HepG2 (cell line): ENCODE results near the gene CMIP. TPM values are rescaled to one million over a fixed set of nuclear protein-coding genes. Genes with fewer than 3 reads are reported as not detected.

ENCODE experiments used
- ATAC-seq: fragments of 200-7000 bp; cut with Tn5 transposase; 3 replicates; pipeline ENCODE4 v1.9.1; 2020; ENCODE audit warnings: mild to moderate bottlenecking, moderate library complexity
- BruUV-seq: library from RNA; stranded (reverse); fragments of 400-500 nt; replicated peaks from 2 replicates; lab custom pipeline; 2021; lab: Mats Ljungman, UMichigan
- CTCF ChIA-PET: fragments of 300-600 bp; formaldehyde crosslinking; extraction: SDS; loops from one replicate; lab custom pipeline; 2021; ENCODE audit warnings: low total read pairs, inconsistent platforms, low intra/inter-chr PET ratio; lab: Yijun Ruan, JAX
- POLR2A ChIA-PET: fragments of 350-600 bp; sonication (Branson Sonifier 250); formaldehyde crosslinking; loops from one replicate; lab custom pipeline; 2020; ENCODE audit warnings: antibody characterized with exemption, inconsistent platforms; lab: Yijun Ruan, JAX
- DNase-seq: peaks from one replicate; pipeline ENCODE4 v3.0.0-alpha.2; 2015; ENCODE audit warnings: low spot score
- FAIRE-seq: peaks from 3 replicates; lab custom pipeline; 2011; peaks lifted over from hg19 to GRCh38; lab: Jason Lieb, UNC
- H2AFZ ChIP-seq: one replicate; pipeline ENCODE4 v1.6.1; 2011; ENCODE audit warnings: low read length, inconsistent platforms
- H3K27ac ChIP-seq: fragments of 300-600 bp; 3 replicates; pipeline ENCODE4 v1.8.0; 2011; ENCODE audit warnings: mixed run types, mild to moderate bottlenecking, mixed read lengths, low read length, inconsistent platforms; ENCODE audit not compliant: insufficient read depth; ENCODE audit errors: extremely low read length
- H3K27me3 ChIP-seq, 2 experiments: fragments of 200-600 bp in 1 of 2; 2 replicates in 1 of 2; 3 replicates in 1 of 2; pipeline versions ENCODE4 v1.6.0 to v1.8.0; 2011; ENCODE audit warnings: low read length in 2 of 2, mild to moderate bottlenecking in 2 of 2, moderate library complexity in 2 of 2, inconsistent platforms in 1 of 2; ENCODE audit not compliant: insufficient read depth in 2 of 2, control insufficient read depth in 1 of 2
- H3K36me3 ChIP-seq, 2 experiments: fragments of 200-600 bp in 1 of 2; replicated peaks in 1 of 2; 2 replicates in 1 of 2; 3 replicates in 1 of 2; pipeline versions ENCODE4 v1.5.1 to v1.8.0; 2011; ENCODE audit warnings: low read length in 2 of 2, inconsistent platforms in 1 of 2; ENCODE audit not compliant: insufficient read depth in 2 of 2, control insufficient read depth in 1 of 2
- H3K4me1 ChIP-seq: 2 replicates; pipeline ENCODE4 v1.5.1; 2012; ENCODE audit warnings: low read length, inconsistent platforms; ENCODE audit not compliant: insufficient read depth
- H3K4me2 ChIP-seq: 2 replicates; pipeline ENCODE4 v1.6.0; 2011; ENCODE audit warnings: low read depth, low read length, inconsistent platforms
- H3K4me3 ChIP-seq, 3 experiments: fragments of 200-600 bp in 1 of 3; sonication (generic), shearing (Covaris generic) in 1 of 3; replicated peaks in 1 of 3; 2 replicates each; pipeline ENCODE4 v1.5.1; 2011 to 2016; ENCODE audit warnings: low read length in 3 of 3, inconsistent platforms in 2 of 3, low read depth in 2 of 3, mild to moderate bottlenecking in 2 of 3, control low read depth in 1 of 3, mixed read lengths in 1 of 3; ENCODE audit not compliant: insufficient read depth in 1 of 3
- H3K79me2 ChIP-seq: one replicate; pipeline ENCODE4 v1.6.1; 2011; ENCODE audit warnings: low read length, inconsistent platforms; ENCODE audit not compliant: insufficient read depth
- H3K9ac ChIP-seq: 2 replicates; pipeline ENCODE4 v1.6.0; 2011; ENCODE audit warnings: mild to moderate bottlenecking, low read depth, low read length, inconsistent platforms; ENCODE audit not compliant: insufficient read depth
- H3K9me3 ChIP-seq: 2 replicates; pipeline ENCODE4 v1.5.1; 2012; ENCODE audit warnings: mild to moderate bottlenecking, low read length
- H4K20me1 ChIP-seq: 2 replicates; pipeline ENCODE4 v1.6.0; 2011; ENCODE audit warnings: inconsistent platforms, mild to moderate bottlenecking, low read length, moderate library complexity; ENCODE audit not compliant: insufficient read depth
- BRCA1 ChIP-seq: sonication (generic); formaldehyde crosslinking; IDR thresholded peaks from 2 replicates; pipeline ENCODE4 v1.4.0; 2020; ENCODE audit warnings: missing genetic modification reagents
- CEBPG ChIP-seq: IDR thresholded peaks from 2 replicates; pipeline ENCODE4 v1.6.1; 2016
- DNMT3B ChIP-seq: conservative IDR thresholded peaks from 2 replicates; pipeline ENCODE4 v1.6.1; 2016; ENCODE audit warnings: missing biosample characterization, control low read depth
- MBD4 ChIP-seq: IDR thresholded peaks from 2 replicates; pipeline ENCODE4 v1.6.1; 2012; ENCODE audit warnings: low read length, inconsistent platforms, borderline replicate concordance
- MXD4 ChIP-seq: IDR thresholded peaks from 2 replicates; pipeline ENCODE4 v1.6.1; 2016; ENCODE audit warnings: mild to moderate bottlenecking, missing biosample characterization, missing genetic modification reagents
- NCOA5 ChIP-seq: sonication (generic); formaldehyde crosslinking; IDR thresholded peaks from 2 replicates; pipeline ENCODE4 v1.4.0; 2020; ENCODE audit warnings: missing genetic modification reagents
- NFATC3 ChIP-seq: sonication (generic); formaldehyde crosslinking; IDR thresholded peaks from 2 replicates; pipeline ENCODE4 v1.5.1; 2020; ENCODE audit warnings: mild to moderate bottlenecking, missing genetic modification reagents
- RXRA ChIP-seq: sonication (generic); formaldehyde crosslinking; IDR thresholded peaks from 2 replicates; pipeline ENCODE4 v1.5.1; 2020; ENCODE audit warnings: missing genetic modification reagents
- SAP130 ChIP-seq: IDR thresholded peaks from 2 replicates; pipeline ENCODE4 v1.6.1; 2016; ENCODE audit warnings: low read depth
- ZBTB1 ChIP-seq: sonication (generic); formaldehyde crosslinking; IDR thresholded peaks from 2 replicates; pipeline ENCODE4 v1.4.0; 2020; ENCODE audit warnings: missing genetic modification reagents, borderline replicate concordance
- ZFP1 ChIP-seq: IDR thresholded peaks from 2 replicates; pipeline ENCODE4 v1.6.1; 2016
- ZMYM2 ChIP-seq: sonication (generic); formaldehyde crosslinking; IDR thresholded peaks from 2 replicates; pipeline ENCODE4 v1.8.0; 2022; ENCODE audit warnings: mild to moderate bottlenecking, missing genetic modification reagents
- ZNF558 ChIP-seq: sonication (generic); formaldehyde crosslinking; IDR thresholded peaks from 2 replicates; pipeline ENCODE4 v1.9.0; 2022; ENCODE audit warnings: mild to moderate bottlenecking, missing genetic modification reagents, borderline replicate concordance
- ZNF570 ChIP-seq: sonication (generic); formaldehyde crosslinking; IDR thresholded peaks from 2 replicates; pipeline ENCODE4 v1.4.0; 2020; ENCODE audit warnings: mild to moderate bottlenecking, missing genetic modification reagents, borderline replicate concordance
- ZNF749 ChIP-seq: sonication (generic); formaldehyde crosslinking; IDR thresholded peaks from 2 replicates; pipeline ENCODE4 v1.8.0; 2022; ENCODE audit warnings: mild to moderate bottlenecking, missing genetic modification reagents, moderate library complexity, borderline replicate concordance
- WGBS: methylation state at CpG from one replicate; pipeline ENCODE4 v1.1.6; 2017; ENCODE audit warnings: low lambda C conversion rate; 5-methylcytosine and 5-hydroxymethylcytosine counted together
- in situ Hi-C: cut with HindIII; loops from 2 replicates; pipeline ENCODE4 v1.10.0; 2017; ENCODE audit warnings: low pct_unique_long_range_greater_than_20kb; ENCODE audit not compliant: extremely low pct_ligation_motif_present
- intact Hi-C: fragments of 100-400 bp; cut with micrococcal nuclease; formaldehyde crosslinking; loops from one replicate; pipeline ENCODE4 v1.10.0; 2022; ENCODE audit not compliant: unreplicated experiment
- polyA plus RNA-seq, 8 experiments: library from polyadenylated mRNA; depleted of rRNA in 3 of 8; stranded (reverse) in 7 of 8; unstranded in 1 of 8; fragments of >200 nt; fragmentation: Illumina TruSeq in 4 of 8; extraction: Trizol in 4 of 8; gene quantifications; 2 replicates each; pipeline versions ENCODE4 v1.2.1 to v1.2.3, GENCODE V29; 2011 to 2016; ENCODE audit warnings: low read depth in 4 of 8, missing spikeins in 1 of 8, mixed read lengths in 1 of 8; ENCODE audit not compliant: insufficient read depth in 1 of 8
- total RNA-seq, 5 experiments: library from RNA; depleted of rRNA; stranded (reverse); fragments of >200 nt; fragmentation: Illumina TruSeq; extraction: Trizol; gene quantifications; 2 replicates each; pipeline ENCODE4 v1.2.3, GENCODE V29; 2016; ENCODE audit warnings: low read depth in 1 of 5
- TF ChIP-seq, protein P1 (sequence below): sonication (generic); formaldehyde crosslinking; IDR thresholded peaks from 2 replicates; pipeline ENCODE4 v1.8.1; 2023; ENCODE audit warnings: mild to moderate bottlenecking, inconsistent platforms, moderate library complexity, missing genetic modification reagents, borderline replicate concordance
- TF ChIP-seq, protein P2 (sequence below): sonication (generic); formaldehyde crosslinking; IDR thresholded peaks from 2 replicates; pipeline ENCODE4 v1.8.1; 2023; ENCODE audit warnings: missing genetic modification reagents, inconsistent platforms, borderline replicate concordance
- TF ChIP-seq, protein P3 (sequence below): sonication (generic); formaldehyde crosslinking; IDR thresholded peaks from 2 replicates; pipeline ENCODE4 v1.4.0; 2020; ENCODE audit warnings: mild to moderate bottlenecking, missing genetic modification reagents
- TF ChIP-seq, protein P4 (sequence below): sonication (generic); formaldehyde crosslinking; IDR thresholded peaks from 2 replicates; pipeline ENCODE4 v1.8.0; 2022; ENCODE audit warnings: missing genetic modification reagents, mild to moderate bottlenecking, moderate library complexity, borderline replicate concordance
- TF ChIP-seq, protein P5 (sequence below): sonication (generic); formaldehyde crosslinking; IDR thresholded peaks from 2 replicates; pipeline ENCODE4 v1.8.1; 2023; ENCODE audit warnings: missing genetic modification reagents, mild to moderate bottlenecking, borderline replicate concordance

The CMIP gene
- total and polyA plus RNA-seq, 2 of the 13 experiments (the other 11 are each of a cell fraction or from before 2014, with no cell fraction given): 10.9 to 18.1 TPM

DNA sequence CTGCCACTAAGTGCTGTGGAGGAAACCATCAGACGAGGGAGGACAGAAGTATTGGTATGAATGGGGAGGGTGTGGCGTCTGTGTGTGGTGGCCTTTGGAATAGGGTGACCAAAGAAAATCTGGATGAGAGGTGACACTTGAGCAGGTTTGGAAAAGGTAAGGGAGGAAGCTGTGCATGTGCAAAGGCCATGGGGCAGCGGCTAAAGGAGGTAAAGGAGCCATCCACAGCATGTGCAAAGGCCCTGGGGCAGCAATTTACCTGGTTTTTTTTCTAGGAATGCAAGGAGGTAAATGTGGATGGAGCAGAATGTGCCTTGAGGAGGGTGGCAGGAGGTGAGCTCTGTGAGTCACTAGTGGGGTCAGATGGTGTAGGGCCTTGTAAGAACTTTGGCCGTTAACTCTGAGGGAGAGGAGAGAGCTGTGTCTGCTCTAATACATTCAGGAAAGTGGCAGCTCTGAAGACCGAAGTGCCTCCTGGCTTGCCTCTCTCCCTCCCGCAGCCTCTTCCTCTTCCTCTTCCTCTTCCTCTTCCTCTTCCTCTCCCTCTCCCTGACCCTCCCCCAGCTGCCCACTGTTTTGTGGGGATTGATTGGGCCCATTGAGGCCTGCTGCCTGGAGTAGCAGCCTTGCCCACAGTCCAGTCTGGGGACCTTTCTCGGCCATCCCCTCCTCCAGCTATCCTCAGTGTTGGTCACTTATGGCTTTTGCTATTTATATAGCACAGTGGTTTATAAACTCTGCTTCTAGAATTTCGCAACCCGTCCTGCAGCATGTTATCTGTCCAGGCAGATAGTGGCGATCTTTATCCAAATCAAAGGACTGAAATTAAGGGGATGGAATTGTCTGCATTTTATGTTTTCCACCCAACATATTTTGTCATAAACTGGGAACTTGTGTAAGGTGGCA lies 38.7 kb downstream of the CMIP start:
- Histone ChIP-seq H3K27me3 (no peaks in the 10 kb centered on the region), H3K4me1 (peaks cover 72% of the 10 kb centered on the region), H3K9me3 (no peaks in the 10 kb centered on the region), H3K9ac (no peak overlapping the region), H3K36me3 (peaks cover 16 to 41% of the 10 kb centered on the region in 2 experiments), H4K20me1 (peaks cover 93% of the 10 kb centered on the region), H3K4me3 (no peak overlapping the region), H3K27ac (peak overlapping the region; percentile 60), H3K4me2 (no peak overlapping the region), H2AFZ (no peak overlapping the region), H3K79me2 (peaks cover 97% of the 10 kb centered on the region)
- ChIA-PET POLR2A (interaction anchor here (0.8 to 3.2 kb wide), 3 partner anchors 26 to 54 kb away, joined by 3 to 29 read pairs (median 16); no protein-coding TSS in a partner anchor), CTCF (no interaction called here)
- in situ Hi-C loops: no loop called here
- ATAC-seq (no peak), FAIRE-seq (no peak), DNase-seq (peak; percentile 36)
- intact Hi-C loops: no loop called here
- 82% methylated on average over 10 of the region's 10 CpGs for WGBS
- no TSS peak for BruUV-seq
- TF ChIP-seq SAP130 (CRISPR knock-in tag) (peak; percentile 42; the same call in 1 of the 2 replicates), MXD4 (CRISPR knock-in tag) (no peak), ZFP1 (no peak), CEBPG (CRISPR knock-in tag) (peak; percentile 89), DNMT3B (CRISPR knock-in tag) (no peak), ZMYM2 (0 out of 2 replicates have a peak, but pooled peaks have one; percentile 18), ZBTB1 (CRISPR knock-in tag) (no peak), RXRA (CRISPR knock-in tag) (no peak), BRCA1 (CRISPR knock-in tag) (no peak), MBD4 (no peak), ZNF558 (CRISPR knock-in tag) (no peak), ZNF570 (no peak), ZNF749 (CRISPR knock-in tag) (no peak), NCOA5 (CRISPR knock-in tag) (no peak), NFATC3 (CRISPR knock-in tag) (no peak)
- TF ChIP-seq, protein P1, sequence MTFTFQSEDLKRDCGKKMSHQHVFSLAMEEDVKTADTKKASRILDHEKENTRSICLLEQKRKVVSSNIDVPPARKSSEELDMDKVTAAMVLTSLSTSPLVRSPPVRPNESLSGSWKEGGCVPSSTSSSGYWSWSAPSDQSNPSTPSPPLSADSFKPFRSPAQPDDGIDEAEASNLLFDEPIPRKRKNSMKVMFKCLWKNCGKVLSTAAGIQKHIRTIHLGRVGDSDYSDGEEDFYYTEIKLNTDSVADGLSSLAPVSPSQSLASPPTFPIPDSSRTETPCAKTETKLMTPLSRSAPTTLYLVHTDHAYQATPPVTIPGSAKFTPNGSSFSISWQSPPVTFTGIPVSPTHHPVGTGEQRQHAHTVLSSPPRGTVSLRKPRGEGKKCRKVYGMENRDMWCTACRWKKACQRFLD (CRISPR knock-in tag): no peak
- TF ChIP-seq, protein P2, sequence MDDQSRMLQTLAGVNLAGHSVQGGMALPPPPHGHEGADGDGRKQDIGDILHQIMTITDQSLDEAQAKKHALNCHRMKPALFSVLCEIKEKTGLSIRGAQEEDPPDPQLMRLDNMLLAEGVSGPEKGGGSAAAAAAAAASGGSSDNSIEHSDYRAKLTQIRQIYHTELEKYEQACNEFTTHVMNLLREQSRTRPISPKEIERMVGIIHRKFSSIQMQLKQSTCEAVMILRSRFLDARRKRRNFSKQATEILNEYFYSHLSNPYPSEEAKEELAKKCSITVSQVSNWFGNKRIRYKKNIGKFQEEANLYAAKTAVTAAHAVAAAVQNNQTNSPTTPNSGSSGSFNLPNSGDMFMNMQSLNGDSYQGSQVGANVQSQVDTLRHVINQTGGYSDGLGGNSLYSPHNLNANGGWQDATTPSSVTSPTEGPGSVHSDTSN: no peak
- TF ChIP-seq, protein P3, sequence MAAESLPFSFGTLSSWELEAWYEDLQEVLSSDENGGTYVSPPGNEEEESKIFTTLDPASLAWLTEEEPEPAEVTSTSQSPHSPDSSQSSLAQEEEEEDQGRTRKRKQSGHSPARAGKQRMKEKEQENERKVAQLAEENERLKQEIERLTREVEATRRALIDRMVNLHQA (CRISPR knock-in tag): no peak
- TF ChIP-seq, protein P4, sequence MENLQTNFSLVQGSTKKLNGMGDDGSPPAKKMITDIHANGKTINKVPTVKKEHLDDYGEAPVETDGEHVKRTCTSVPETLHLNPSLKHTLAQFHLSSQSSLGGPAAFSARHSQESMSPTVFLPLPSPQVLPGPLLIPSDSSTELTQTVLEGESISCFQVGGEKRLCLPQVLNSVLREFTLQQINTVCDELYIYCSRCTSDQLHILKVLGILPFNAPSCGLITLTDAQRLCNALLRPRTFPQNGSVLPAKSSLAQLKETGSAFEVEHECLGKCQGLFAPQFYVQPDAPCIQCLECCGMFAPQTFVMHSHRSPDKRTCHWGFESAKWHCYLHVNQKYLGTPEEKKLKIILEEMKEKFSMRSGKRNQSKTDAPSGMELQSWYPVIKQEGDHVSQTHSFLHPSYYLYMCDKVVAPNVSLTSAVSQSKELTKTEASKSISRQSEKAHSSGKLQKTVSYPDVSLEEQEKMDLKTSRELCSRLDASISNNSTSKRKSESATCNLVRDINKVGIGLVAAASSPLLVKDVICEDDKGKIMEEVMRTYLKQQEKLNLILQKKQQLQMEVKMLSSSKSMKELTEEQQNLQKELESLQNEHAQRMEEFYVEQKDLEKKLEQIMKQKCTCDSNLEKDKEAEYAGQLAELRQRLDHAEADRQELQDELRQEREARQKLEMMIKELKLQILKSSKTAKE (CRISPR knock-in tag): no peak
- TF ChIP-seq, protein P5, sequence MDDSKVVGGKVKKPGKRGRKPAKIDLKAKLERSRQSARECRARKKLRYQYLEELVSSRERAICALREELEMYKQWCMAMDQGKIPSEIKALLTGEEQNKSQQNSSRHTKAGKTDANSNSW: no peak
